Measurements from ENCODE around the gene SS18L1.

The SS18L1 gene

GRCh38 chr20:62177307-62177706 is 33.7 kb downstream of the SS18L1 start:
- no peak for DNase-seq

DNA sequence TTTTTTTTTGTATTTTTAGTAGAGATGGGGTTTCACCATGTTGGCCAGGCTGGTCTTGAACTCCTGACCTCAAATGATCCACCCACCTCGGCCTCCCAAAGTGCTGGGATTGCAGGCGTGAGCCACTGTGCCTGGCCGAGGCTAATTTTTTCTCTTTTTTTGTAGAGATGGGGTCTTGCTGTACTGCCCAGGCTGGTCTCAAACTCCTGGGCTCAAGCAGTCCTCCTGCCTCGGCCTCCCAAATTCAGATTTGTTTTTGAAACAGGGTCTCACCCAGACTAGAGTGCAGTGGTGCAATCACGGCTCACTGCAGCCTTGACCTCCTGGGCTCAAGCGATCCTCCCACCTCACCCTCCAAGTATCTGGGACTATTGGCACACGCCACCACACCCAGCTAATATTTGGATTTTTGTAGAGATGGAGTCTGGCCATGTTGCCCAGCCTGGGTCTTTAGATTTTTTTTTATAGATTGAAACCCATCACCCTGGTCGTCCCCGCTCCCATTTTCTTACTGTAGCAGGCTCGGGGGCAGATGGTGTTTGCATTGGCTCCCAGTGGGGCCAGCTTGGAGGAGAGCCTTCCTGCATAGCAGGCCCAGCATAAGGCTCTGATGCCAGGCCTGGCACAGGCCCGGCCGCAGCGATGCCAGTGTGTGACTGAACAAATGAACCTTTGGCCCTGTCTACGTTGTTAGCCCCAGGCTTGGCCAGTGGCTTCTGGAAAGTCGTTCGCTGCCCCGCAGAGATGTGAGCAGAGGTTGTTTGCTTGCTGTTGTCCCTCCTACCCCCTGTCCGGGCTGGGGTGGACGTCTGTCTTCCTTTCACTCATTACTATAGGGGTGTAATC is 35.0 kb downstream of the SS18L1 start:
- no peak for DNase-seq

- no peak for DNase-seq
Observed at GRCh38 chr20:62179162-62179504, 35.6 kb downstream of the SS18L1 start.

DNA sequence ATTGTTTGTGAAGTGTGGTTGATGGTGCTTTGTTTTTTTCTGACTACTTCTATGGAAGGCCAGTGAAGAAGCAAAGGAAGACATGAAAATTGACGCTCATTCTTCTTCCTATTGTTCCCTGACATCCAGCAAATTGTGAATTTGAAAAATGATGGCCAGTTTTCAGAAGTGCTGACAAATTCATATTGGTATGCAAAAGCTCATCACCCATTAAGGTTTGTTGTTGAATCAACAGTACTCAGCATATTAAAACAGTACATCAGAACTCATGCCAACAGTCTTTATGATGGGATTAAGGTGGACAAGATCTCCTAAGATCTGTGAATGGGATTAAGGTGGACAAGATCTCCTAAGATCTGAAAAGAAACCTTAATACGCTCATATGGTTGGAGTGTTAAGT is 38.2 kb downstream of the SS18L1 start:
- no peak for DNase-seq

- peak; percentile 93 to 94 for DNase-seq
Observed at GRCh38 chr20:62182469-62183425, 39.2 kb downstream of the SS18L1 start, which contains the start of gene MTG2. TSS of gene MTG2 (plus strand) at chr20:62183028. CDS start at chr20:62193421, 10,393 bp downstream.

DNA sequence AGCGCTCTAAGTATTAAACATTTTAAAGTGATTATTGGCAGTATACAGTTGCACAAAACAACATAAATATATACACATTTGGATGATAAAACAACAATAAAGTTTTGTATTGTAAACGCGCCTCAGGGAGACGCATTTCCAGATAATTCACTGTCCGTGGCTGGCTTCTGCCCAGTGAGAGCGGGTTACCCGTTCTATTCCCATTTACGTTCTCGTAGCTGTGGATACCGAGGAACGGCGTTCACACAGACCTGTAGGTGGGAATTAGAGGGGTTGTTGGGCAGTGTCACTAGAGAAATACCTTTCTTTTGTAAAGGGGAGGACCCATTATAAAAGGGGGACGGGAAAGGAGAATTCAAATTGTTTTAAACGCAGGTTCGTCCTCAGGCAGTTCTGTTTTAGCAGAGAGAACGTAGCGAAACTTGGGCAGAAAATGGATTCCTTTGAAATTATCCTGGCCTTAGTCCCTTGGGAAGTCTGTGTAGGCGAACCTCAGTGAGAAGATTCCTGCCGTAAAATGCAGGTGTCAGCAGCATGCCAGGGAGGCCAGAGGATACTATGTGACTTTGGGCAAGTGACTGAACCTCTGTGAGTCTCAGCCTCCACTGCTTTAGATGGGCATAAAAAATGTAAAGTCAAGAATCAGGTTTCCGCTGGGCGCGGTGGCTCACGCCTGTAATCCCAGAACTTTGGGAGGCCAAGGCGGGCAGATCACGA is 40.0 kb downstream of the SS18L1 start:
- no peak for DNase-seq

GRCh38 chr20:62186096-62186426 is 42.5 kb downstream of the SS18L1 start:
- DNase-seq, result no peak

DNA sequence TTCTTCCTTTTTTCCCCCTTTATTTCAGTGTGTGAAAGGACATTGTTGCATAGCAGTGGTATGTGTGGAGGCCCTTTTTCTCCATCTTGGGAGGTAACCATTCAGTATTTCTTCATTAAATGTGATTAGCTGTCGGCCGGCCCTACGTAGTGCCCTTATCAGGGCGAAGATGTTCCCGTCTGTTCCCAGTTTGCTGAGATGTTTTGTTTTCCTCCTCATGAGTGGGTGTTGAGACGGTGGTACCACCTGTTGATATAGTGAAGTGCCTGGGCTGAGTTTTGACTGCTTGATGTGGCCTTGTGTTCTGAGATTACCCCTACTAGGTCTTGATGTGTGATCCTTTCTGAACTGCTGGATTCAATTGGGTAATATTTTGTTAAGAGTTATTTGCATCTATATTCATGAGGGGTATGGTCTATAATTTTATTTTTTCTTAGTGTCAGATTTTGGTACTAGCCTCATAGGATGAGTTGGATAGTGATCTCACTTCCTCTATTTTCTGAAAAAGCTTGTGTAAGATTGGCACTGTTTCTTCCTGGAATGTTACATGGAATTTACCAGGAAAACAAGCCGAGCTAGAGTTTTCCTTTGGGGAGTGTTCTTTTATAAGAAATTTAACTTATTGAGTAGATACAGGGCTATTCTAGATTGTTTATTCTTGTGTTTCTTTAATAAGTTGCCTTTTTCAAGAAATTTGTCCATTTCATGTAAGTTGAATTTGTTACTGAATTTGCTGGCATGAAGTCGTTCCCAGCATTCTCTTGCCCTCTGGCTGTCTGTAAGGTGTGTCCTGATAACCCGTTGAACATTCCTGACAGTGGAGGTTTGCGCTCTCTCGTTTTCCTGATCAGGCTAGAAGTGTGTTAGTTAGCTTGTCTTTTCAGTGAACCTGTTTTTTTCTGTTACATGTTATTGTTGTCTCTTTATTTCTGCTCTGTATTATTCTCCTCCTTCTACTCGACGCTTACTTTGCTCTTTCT is 43.6 kb downstream of the SS18L1 start:
- no peak for DNase-seq

DNA sequence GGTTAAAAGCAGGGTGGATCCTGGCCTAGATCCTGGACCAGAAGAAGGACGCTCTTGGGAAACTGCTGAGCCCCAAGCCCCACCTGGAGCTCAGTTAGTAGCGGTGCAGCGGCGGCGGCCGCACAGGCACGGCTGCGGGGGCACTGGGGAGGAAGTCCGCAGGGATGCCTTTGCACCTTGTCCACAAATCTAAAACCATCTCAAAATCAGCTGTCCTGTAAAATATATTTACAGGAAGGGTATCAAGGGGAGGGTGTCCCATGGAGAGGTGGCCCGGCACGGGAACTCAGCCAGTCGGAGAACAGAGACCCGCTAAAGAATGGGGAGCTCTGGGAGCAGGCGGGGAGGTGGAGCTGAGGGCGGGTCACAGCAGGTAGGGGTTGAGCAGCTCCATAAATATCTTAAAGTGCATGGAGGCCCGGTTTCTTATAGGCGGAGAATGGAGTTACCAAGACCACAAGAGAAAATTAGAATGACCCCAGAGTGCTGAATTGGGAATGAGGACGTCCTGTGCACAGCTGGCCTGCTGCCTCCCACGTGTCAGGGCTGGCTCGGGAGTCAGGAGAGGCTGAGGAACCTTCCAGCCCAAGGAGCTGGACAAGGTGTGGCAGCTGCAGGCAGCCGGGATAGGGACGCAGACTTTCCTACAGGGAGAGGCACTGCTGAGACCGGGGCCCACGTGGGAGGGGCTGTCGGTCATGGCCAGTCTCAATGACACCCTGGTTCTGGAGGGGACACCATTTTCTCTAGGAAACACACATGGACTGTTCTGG is 47.3 kb downstream of the SS18L1 start:
- DNase-seq, result no peak

- no peak for DNase-seq
Observed at GRCh38 chr20:62191781-62192559, 48.4 kb downstream of the SS18L1 start.

GRCh38 chr20:62192635-62193034 is 49.1 kb downstream of the SS18L1 start:
- no peak for DNase-seq

- no peak for DNase-seq
Observed at GRCh38 chr20:62193079-62194025, 49.8 kb downstream of the SS18L1 start.

DNA sequence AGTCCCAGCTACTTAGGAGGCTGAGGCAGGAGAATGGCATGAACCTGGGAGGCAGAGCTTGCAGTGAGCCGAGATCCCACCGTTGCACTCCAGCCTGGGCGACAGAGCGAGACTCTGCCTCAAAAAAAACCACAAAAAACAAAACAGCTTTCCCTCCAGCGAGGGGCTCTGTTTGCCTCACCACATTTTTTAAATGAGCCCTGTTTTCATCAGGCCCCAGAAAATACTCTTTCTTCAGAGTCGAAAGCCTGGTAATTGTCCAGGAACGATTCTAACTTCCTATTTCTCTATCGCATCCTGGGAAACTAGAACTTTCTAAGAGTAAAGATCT is 51.5 kb downstream of the SS18L1 start:
- DNase-seq, result no peak

- no peak for DNase-seq
Observed at GRCh38 chr20:62195736-62196135, 52.2 kb downstream of the SS18L1 start.

- DNase-seq, result no peak
Observed at GRCh38 chr20:62196286-62196685, 52.7 kb downstream of the SS18L1 start.

GRCh38 chr20:62197311-62197710 is 53.7 kb downstream of the SS18L1 start:
- no peak for DNase-seq

GRCh38 chr20:62197801-62198200 is 54.2 kb downstream of the SS18L1 start:
- DNase-seq, result no peak

GRCh38 chr20:62198496-62198895 is 54.9 kb downstream of the SS18L1 start:
- DNase-seq, result no peak

- no peak for DNase-seq
Observed at GRCh38 chr20:62198931-62199330, 55.4 kb downstream of the SS18L1 start.

Data from stimulated activated CD4-positive, alpha-beta T cell treated with anti-CD3 and anti-CD28 coated beads, Interleukin-4, amount 100 ng/mL, for 4 hours (primary cell).